HG03354 (cell line): ENCODE data around the gene TMEM80.
"Not testable (repeated sequence)": the region's sequence is repeated elsewhere in the genome, so short reads cannot be mapped to it uniquely, and the experiment has no call there.

ENCODE experiments used
- ATAC-seq: cut with Tn5 transposase; IDR thresholded peaks from one replicate; pipeline ENCODE4 v1.9.1; 2021; ENCODE audit warnings: mild to moderate bottlenecking; ENCODE audit not compliant: unreplicated experiment, poor library complexity, severe bottlenecking

The TMEM80 gene

GRCh38 chr11:695538-696248 lies at the start of gene TMEM80:
Gene TMEM80 (plus strand): TSS chr11:695816. CDS start chr11:695828, 12 bp downstream.
- ATAC-seq: peak; percentile 75

- no peak for ATAC-seq
These were observed 49.4 kb upstream of the TMEM80 start for GRCh38 chr11:646214-646613.

GRCh38 chr11:647672-648158 lies 47.9 kb upstream of the TMEM80 start:
- not testable (repeated sequence) for ATAC-seq

GRCh38 chr11:650482-650881 lies 45.1 kb upstream of the TMEM80 start:
- ATAC-seq: no peak

- ATAC-seq: not testable (repeated sequence)
These were observed 42.5 kb upstream of the TMEM80 start for GRCh38 chr11:653136-653535.

- ATAC-seq: no peak
These were observed 41.8 kb upstream of the TMEM80 start for GRCh38 chr11:653837-654236.

- not testable (repeated sequence) for ATAC-seq
These were observed 41.2 kb upstream of the TMEM80 start for GRCh38 chr11:654444-654843.

GRCh38 chr11:655036-655726 lies 40.4 kb upstream of the TMEM80 start:
- no peak for ATAC-seq

GRCh38 chr11:656426-656825 lies 39.2 kb upstream of the TMEM80 start:
- no peak for ATAC-seq

- no peak for ATAC-seq
These were observed 38.8 kb upstream of the TMEM80 start for GRCh38 chr11:656866-657265.

GRCh38 chr11:657691-658126 lies 37.9 kb upstream of the TMEM80 start:
- no peak for ATAC-seq

- ATAC-seq: no peak
These were observed 36.0 kb upstream of the TMEM80 start for GRCh38 chr11:659532-660085.

- no peak for ATAC-seq
These were observed 35.3 kb upstream of the TMEM80 start for GRCh38 chr11:660281-660680.

- ATAC-seq: no peak
These were observed 34.8 kb upstream of the TMEM80 start for GRCh38 chr11:660681-661444.

- ATAC-seq: no peak
These were observed 32.8 kb upstream of the TMEM80 start for GRCh38 chr11:662689-663274.

- ATAC-seq: no peak
These were observed 30.4 kb upstream of the TMEM80 start for GRCh38 chr11:665062-665703.

- ATAC-seq: no peak
These were observed 29.8 kb upstream of the TMEM80 start for GRCh38 chr11:665704-666281.

GRCh38 chr11:673866-674265 lies 21.8 kb upstream of the TMEM80 start:
- ATAC-seq: no peak

- no peak for ATAC-seq
These were observed 21.2 kb upstream of the TMEM80 start for GRCh38 chr11:674406-674805.
